ENCODE results near the gene PLEKHA3. TPM values are rescaled to one million over a fixed set of nuclear protein-coding genes. Genes with fewer than 3 reads are reported as not detected.
"Not testable (repeated sequence)": the region's sequence is repeated elsewhere in the genome, so short reads cannot be mapped to it uniquely, and the experiment has no call there.

Gene PLEKHA3
- polyA plus RNA-seq, 1 donor, result 30.4 TPM

DNA sequence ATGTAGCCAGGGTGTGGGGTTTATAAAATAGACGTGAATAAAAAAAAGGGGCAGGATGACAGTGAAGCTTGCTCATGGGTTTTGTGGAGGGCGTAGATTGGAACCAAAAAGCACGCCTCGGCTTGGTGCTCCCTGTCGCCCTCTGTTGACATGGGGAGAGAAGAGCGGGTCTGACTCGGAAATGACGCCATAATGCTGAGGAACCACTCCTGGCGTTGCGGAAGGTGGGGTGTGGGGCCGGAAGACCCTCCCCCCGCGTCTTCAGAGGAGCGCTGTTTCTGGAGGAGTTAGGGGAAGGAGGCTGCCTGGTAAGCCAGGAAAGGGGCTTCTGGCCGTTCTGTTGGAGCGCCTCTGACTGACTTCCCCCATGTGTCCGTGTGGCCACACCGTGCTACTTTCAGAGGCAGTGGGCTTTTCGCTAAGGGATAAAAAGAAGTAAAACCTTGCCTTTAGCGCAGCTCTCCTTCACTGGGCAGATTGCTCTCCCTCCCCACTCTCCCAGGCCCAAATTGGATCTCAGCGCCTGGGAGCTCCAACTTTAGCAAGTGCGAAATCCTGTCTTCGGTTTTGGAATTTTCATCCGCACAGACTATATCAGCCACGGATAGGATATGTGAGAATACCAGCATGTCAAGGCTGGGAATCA lies 42.8 kb downstream of the PLEKHA3 start:
- peak; percentile 87 for DNase-seq

DNA sequence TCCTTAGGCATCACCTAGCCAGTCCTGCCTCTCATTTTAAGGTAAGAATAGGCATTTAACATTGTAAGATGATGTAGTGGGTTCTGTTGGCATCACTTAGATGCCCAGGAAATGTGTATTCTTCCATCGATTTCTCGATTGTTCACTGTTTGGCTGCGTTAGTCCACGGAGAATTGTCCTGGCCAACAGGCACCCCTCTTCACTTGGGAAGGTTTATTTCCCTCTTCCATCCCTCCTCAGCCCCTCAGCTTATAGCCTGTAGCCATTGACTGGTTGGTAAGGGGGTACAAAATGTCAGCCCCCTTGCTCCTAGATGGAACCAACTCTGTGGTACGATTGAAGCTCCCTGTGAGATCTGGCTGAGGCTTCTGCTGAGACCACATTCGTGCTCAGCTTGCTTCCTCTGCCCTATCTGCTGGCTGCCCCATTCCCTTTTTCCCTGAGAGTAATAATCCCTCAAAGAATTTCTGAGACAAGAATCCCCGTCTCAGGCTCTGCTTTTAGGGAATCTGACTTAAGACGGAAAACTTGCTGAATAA lies 43.4 kb downstream of the PLEKHA3 start:
- no peak for DNase-seq

DNA sequence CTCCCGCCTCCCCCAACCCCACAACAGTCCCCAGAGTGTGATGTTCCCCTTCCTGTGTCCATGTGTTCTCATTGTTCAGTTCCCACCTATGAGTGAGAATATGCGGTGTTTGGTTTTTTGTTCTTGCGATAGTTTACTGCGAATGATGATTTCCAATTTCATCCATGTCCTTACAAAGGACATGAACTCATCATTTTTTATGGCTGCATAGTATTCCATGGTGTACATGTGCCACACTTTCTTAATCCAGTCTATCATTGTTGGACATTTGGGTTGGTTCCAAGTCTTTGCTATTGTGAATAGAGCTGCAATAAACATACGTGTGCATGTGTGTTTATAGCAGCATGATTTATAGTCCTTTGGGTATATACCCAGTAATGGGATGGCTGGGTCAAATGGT lies 44.8 kb downstream of the PLEKHA3 start:
- not testable (repeated sequence) for DNase-seq

DNA sequence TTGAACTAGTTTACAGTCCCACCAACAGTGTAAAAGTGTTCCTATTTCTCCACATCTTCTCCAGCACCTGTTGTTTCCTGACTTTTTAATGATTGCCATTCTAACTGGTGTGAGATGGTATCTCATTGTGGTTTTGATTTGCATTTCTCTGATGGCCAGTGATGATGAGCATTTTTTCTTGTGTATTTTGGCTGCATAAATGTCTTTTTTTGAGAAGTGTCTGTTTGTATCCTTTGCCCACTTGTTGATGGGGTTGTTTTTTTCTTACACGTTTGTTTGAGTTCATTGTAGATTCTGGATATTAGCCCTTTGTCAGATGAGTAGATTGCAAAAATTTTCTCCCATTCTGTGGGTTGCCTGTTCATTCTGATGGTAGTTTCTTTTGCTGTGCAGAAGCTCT lies 45.2 kb downstream of the PLEKHA3 start:
- DNase-seq, result not testable (repeated sequence)

DNA sequence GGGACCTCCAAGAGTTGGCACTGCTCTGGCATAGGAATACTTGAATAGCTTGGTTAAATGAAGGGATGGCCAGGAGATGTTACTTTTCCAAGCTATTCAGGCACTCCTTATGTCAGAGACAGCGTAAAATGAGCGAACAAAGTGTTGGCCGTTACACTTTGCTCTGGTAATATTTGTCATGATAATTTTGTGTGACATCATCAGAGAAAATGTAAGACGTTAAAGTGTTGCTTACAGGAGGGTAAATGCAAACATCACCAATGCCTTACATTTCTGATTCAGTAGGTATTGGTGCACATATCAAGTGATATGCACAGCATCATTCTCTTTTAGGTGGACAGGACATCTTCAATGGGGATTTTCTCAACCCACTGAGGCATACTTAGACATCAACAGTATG lies 46.0 kb downstream of the PLEKHA3 start:
- DNase-seq, result no peak

DNA sequence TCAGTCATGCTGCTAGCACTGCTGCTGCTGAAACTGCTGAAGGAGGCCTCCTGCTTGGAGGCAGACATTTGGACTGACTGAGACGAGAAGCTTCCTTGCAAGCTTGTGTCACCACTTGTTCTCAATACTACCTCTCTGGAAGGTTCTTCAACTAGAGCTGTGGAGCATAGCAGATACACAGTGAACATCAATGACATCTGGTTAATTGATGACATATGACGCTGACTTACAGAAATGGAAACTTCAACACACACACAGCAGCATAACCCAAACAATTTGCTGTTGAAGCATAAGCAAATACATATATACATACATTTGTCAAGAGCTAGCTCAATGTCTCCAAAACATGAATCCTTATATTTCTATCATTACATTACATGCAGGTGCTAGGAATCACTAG lies 47.3 kb downstream of the PLEKHA3 start:
- no peak for DNase-seq

DNA sequence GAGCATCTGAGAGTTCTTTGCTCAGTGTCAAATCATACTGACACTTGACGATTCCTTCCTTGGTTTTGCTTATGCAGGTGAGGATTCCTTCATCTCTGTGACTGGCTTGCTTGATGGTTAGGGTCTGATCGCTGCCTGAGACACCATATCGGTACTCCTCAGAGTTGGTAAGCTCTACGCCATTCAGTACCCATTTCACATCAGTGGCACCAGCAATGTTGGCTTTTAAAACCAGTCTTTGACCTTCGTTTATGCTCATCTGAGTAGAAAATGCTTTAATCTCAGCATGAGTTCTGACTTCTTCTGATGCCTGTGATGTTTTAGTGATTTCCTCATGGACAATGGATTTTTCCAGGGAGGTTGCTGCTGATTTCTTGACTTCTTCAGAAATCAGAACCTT lies 48.4 kb downstream of the PLEKHA3 start:
- DNase-seq, result no peak

DNA sequence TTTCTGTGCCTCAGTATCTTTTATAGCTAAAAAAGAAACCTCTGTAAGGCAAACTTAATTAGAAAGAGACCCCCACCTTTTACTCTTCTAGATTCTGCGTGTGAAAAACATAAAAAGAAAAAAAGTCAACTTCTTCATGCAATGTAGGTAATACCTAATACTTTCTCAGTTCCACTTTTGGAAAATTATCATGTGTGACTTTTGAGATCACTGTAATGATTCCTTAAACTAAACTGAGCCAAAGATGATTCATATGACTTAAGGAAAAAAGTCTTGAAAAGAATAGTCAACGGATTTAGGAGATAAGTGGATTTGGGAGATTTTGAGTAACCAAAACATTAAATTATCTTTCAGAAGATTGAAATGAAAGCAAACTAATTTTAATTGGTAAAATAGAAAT lies 48.9 kb downstream of the PLEKHA3 start:
- DNase-seq, result no peak

DNA sequence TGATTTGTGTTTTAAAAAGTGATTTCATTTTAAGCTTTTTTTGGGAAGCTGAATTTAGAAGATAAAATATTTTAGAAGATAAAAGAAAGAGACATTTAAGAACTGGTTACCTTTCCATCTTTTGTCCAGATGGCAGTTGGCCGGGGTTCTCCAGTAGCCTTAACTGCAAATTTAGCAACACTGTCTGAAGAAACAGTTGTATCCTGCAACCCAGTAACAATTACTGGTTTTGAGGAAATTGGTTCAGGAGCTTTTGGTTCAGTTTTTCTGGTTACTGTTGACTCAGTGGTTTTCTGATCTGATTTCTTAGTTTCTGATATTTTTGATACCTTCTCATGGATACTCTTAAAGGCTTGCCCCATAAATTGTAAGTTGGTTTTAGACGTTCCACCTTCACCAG lies 49.9 kb downstream of the PLEKHA3 start:
- DNase-seq, result no peak

DNA sequence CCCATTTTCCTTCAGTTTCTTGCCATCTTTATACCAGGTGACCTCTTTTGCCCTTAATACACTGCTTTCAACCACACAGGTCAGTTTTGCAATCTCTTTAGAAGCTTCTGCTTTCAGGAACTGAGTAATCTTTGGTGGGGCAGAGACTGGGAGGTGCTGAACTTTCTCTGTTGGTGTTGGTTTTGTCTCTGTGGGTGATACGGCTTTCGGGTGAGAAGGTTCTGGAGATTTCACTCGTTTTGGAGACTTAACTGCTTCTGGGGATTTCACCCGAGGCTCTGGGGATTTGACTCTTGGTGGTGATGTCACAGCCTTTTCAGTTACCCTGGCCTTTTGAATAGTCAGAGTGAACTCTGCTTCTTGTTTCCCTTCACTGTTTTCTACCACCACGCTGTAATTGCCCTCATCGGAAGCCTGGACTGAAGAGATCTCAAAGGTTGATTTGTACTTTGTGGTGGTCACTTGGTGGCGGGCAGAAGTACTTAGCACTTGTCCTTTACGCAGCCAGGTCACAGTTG lies 50.4 kb downstream of the PLEKHA3 start:
- DNase-seq, result no peak

DNA sequence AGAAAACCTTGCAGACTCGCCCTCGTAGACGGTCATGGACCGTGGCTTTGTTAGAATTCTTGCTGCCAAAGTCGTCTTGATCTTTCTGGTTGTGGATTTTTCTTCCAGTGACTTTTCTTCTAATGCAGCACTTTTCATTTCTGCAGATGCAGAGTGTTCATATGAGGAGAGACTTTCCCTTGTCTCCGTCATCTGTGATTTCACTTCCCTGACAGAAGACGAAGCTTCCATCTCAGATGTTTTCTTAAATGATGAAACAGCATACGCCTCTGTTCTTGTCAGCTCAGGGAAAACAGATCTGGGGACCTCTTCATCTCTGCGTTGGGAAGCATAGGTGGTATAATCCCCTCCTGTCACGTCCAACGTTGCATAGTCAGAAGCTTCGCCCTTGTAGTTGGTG lies 50.9 kb downstream of the PLEKHA3 start:
- DNase-seq, result no peak

DNA sequence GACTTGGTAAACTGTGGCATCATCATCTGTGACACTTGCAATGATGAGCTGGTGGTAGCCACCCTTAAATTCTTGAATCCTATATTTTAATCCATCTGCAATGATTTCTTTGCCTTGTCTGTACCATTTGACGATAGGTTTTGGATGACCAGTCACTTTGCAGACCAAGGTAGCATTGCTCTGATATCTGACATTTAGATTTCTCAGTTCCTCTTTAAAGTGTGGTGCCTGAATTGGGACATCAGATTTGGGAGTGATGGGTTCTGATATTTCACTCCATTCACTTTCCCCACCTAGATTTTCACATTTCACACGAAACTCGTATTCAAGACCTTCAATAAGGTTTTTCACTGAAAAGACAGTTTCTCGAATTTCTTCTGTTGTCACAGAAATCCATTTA lies 55.8 kb downstream of the PLEKHA3 start:
- DNase-seq, result no peak

DNA sequence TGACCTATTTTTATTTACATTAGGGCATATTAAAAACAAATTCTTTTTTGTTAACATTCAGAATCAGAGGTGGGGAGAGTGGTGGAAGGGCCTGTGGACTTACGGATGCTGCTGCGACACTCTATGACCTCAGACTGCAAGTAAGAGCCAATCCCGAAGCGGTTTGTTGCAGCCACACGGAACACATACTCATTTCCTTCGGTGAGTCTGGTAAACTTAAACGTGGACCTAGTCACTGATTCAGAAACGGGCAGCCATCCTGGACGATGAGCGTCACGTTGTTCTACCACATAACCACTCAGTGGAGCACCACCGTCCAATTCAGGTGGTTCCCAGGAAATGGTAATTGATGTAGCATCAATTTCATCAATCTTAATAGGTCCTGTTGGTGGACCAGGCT lies 61.9 kb downstream of the PLEKHA3 start:
- DNase-seq, result no peak

DNA sequence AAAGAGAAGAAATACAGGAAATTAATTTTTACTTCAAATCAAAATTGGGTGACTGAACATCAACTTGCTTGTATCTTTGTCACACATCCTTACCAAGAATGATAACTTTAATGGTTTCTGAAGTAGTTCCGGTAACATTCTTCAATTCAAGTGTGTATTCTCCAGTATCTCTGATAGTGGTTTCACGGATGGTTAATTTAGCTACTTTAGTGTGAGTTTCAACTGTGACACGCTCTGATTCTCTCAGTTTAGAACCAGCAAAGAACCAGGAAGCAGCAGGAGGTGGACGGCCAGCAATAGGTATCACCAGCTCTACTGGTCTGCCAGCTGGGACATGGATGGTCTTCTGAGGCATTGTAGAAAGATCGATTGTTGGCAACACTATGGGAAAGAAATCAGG lies 62.3 kb downstream of the PLEKHA3 start:
- no peak for DNase-seq

DNA sequence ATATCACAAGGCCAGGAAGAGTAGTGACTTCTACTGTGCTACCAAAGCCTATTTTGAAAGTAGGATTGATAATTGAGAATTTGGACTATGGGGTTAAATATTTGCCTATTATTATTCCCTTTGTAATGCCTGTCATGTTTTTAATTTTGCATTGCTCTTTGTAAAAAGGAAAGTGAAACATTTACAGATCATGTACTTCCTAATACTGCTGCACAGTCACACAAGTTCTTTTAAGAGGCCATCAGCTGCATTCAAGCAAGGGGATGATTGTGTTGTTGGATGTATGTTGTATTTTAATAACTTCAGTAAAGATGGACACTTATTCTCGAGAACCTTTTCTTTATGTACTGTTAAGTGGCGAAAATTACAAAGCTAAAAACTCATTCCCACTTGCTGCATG lies 70.1 kb downstream of the PLEKHA3 start:
- no peak for DNase-seq

DNA sequence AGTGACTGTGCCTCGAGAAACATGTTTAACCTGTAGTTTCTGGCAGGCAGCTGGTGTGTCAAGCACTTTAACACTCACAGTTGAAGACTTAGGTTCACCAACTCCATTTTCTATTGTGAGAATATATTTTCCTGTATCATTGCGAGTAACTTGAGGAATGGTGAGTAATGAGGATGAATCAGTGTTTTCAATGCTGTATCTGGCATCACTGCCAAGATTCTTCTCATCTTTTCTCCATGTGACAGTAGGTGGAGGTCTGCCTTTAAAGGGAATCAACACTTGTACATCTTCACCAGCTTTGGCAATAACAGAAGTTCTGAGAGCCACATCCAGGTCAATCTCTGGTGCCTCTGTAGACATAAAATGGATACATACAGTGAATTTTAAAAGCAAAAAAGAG lies 72.8 kb downstream of the PLEKHA3 start:
- DNase-seq, result no peak

Other genes starting within 250 kb of the PLEKHA3 start
- 91.7 TPM for gene PRKRA, start 29.3 kb upstream of the PLEKHA3 start, polyA plus RNA-seq (ENCODE audit: insufficient read length)
- gene PJVK, start 29.1 kb upstream of the PLEKHA3 start, polyA plus RNA-seq (ENCODE audit: insufficient read length), result 19.3 TPM
- 58.0 TPM for gene FKBP7, start 1.9 kb upstream of the PLEKHA3 start, polyA plus RNA-seq (ENCODE audit: insufficient read length)

Measured in left kidney (tissue), 2 donors.